DOHH2 (cell line): ENCODE data around the gene ST6GAL1.

Experiments used
- H3F3A ChIP-seq: fragments of 200-600 bp; sonication (generic), shearing (Covaris generic); 2 replicates; pipeline ENCODE4 v1.6.0; 2016; ENCODE audit warnings: antibody characterized with exemption, mild to moderate bottlenecking; ENCODE audit not compliant: control insufficient read depth, insufficient read depth
- H3K27ac ChIP-seq: fragments of 200-600 bp; sonication (generic); 2 replicates; pipeline ENCODE4 v1.5.1; 2014; ENCODE audit warnings: low read depth, mild to moderate bottlenecking, low read length, moderate library complexity
- H3K27me3 ChIP-seq: fragments of 200-600 bp; sonication (generic); 2 replicates; pipeline ENCODE4 v1.6.1; 2014; ENCODE audit warnings: mild to moderate bottlenecking, low read length, mixed read lengths; ENCODE audit not compliant: control insufficient read depth
- H3K36me3 ChIP-seq: fragments of 200-600 bp; sonication (generic); 2 replicates; pipeline ENCODE4 v1.6.1; 2014; ENCODE audit warnings: mild to moderate bottlenecking, low read length, moderate library complexity, mixed read lengths; ENCODE audit not compliant: control insufficient read depth
- H3K4me1 ChIP-seq: fragments of 200-600 bp; sonication (generic); 2 replicates; pipeline ENCODE4 v1.6.1; 2014; ENCODE audit warnings: mild to moderate bottlenecking, low read length, mixed read lengths; ENCODE audit not compliant: control insufficient read depth
- H3K4me2 ChIP-seq: fragments of 200-600 bp; sonication (generic); 2 replicates; pipeline ENCODE4 v1.6.0; 2014; ENCODE audit warnings: mild to moderate bottlenecking, low read length, moderate library complexity
- H3K4me3 ChIP-seq: fragments of 200-600 bp; sonication (generic); 2 replicates; pipeline ENCODE4 v1.5.1; 2014; ENCODE audit warnings: mild to moderate bottlenecking, low read length, mixed read lengths
- H3K79me2 ChIP-seq: fragments of 200-600 bp; sonication (generic); 2 replicates; pipeline ENCODE4 v1.6.1; 2014; ENCODE audit warnings: mild to moderate bottlenecking, low read length, mixed read lengths; ENCODE audit not compliant: control insufficient read depth
- H3K9me2 ChIP-seq: fragments of 200-600 bp; sonication (generic); replicated peaks from 2 replicates; pipeline ENCODE4 v1.6.1; 2014; ENCODE audit warnings: mild to moderate bottlenecking, low read length, mixed read lengths; ENCODE audit not compliant: control insufficient read depth
- H3K9me3 ChIP-seq: fragments of 200-600 bp; sonication (generic); 2 replicates; pipeline ENCODE4 v1.6.1; 2014; ENCODE audit warnings: antibody characterized with exemption, low read length, mixed read lengths; ENCODE audit not compliant: control insufficient read depth, insufficient read depth
- H4K20me1 ChIP-seq: fragments of 200-600 bp; sonication (generic); 2 replicates; pipeline ENCODE4 v1.6.0; 2014; ENCODE audit warnings: low read depth, mild to moderate bottlenecking, antibody characterized with exemption, low read length, moderate library complexity; ENCODE audit not compliant: control insufficient read depth, insufficient read depth
- EZH2phosphoT487 ChIP-seq: fragments of 200-600 bp; sonication (generic); IDR thresholded peaks from 2 replicates; pipeline ENCODE4 v1.6.1; 2017; ENCODE audit warnings: borderline replicate concordance, mild to moderate bottlenecking, antibody characterized with exemption, low read length, moderate library complexity, mixed read lengths
- TF ChIP-seq, protein P1 (sequence below): fragments of 200-600 bp; sonication (generic); IDR thresholded peaks from one replicate; pipeline ENCODE4 v1.5.1; 2014; ENCODE audit warnings: antibody characterized with exemption, mild to moderate bottlenecking, low read depth, low read length; ENCODE audit not compliant: poor library complexity, severe bottlenecking

The ST6GAL1 gene

DNA sequence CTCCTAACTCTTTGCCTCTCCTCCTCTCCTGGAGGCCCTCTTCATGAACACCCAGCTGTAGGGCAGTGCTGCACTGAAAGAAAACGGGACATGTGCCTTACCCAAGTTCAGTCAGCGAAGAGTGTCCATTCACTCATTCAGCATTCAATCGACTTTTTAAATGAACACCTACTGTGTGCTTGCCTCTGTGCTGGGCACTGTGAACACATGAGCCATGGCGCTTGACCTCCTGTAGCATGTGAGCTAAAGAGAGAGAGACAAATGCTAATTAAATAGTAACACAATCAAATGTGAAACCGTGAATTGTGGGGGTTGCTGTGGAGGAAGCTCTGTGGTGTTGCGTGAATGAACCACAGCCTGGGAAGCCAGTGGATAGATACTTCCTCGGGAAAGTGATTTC, 43.4 kb downstream of the ST6GAL1 start:
- H3K79me2 ChIP-seq = peaks cover 25% of the 10 kb centered on the region
- peak overlapping the region; percentile 45 for H3K4me3 ChIP-seq
- no peaks in the 10 kb centered on the region for H3K27me3 ChIP-seq
- no peaks in the 10 kb centered on the region for H3K9me2 ChIP-seq
- H3K4me1 ChIP-seq = peaks cover 40% of the 10 kb centered on the region
- 0 out of 2 replicates have a peak, but pooled peaks cover 3% of the 10 kb centered on the region for H3F3A ChIP-seq
- peaks cover 2% of the 10 kb centered on the region; the same call in 1 of the 2 replicates for H4K20me1 ChIP-seq
- no peaks in the 10 kb centered on the region for H3K9me3 ChIP-seq
- H3K4me2 ChIP-seq = peak overlapping the region; percentile 65
- H3K27ac ChIP-seq = peak overlapping the region; percentile 46
- TF ChIP-seq, protein P1, sequence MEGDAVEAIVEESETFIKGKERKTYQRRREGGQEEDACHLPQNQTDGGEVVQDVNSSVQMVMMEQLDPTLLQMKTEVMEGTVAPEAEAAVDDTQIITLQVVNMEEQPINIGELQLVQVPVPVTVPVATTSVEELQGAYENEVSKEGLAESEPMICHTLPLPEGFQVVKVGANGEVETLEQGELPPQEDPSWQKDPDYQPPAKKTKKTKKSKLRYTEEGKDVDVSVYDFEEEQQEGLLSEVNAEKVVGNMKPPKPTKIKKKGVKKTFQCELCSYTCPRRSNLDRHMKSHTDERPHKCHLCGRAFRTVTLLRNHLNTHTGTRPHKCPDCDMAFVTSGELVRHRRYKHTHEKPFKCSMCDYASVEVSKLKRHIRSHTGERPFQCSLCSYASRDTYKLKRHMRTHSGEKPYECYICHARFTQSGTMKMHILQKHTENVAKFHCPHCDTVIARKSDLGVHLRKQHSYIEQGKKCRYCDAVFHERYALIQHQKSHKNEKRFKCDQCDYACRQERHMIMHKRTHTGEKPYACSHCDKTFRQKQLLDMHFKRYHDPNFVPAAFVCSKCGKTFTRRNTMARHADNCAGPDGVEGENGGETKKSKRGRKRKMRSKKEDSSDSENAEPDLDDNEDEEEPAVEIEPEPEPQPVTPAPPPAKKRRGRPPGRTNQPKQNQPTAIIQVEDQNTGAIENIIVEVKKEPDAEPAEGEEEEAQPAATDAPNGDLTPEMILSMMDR = no peak
- no peak for TF ChIP-seq EZH2phosphoT487
- peaks cover 79% of the 10 kb centered on the region for H3K36me3 ChIP-seq

DNA sequence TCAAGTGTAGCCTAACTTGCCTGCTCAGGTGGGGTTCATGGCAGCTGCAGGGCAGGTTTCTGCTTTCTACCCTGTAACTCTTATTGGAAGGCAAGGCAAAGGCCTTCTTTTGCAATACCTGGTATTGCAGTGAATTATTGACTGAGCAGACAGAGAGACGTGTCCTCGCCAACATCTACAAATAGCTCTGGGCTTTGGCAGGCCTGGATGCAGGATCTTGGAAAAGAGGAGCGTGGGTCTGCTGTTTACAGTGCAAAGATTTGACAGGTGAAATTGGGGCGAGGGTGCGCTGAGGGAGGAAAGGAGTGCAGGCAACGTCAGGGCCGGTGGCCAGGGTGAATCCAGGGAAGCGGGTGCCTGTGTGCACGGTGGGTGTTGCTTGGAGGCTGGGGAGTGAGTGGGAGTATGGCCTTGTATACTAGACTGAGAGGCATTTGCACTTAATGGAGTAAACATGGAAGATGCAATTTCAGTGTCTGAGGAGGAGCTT, 44.5 kb downstream of the ST6GAL1 start:
- no peaks in the 10 kb centered on the region for H3K9me3 ChIP-seq
- peaks cover 31% of the 10 kb centered on the region for H3K4me1 ChIP-seq

DNA sequence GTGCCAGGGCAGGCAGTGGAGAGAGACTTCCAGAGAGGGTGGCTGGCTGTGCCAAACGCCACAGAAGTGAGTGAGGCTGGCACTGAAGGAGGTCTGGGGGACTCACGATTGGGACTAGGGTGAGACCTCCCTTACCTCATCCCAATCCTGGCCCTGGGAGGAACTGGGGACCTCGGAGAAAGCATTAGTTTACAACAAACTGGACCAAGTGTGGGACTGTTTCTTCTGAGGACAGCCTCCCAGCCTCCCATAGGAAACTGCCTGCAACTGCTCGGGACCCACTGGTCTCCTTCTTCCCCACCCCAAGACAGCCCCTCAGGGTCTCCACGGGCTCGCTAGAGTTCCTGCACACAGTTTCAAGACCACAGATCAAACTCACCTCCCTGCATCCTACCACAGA, 45.4 kb downstream of the ST6GAL1 start:
- H3K9me3 ChIP-seq = no peaks in the 10 kb centered on the region
- H3K9me2 ChIP-seq = no peaks in the 10 kb centered on the region
- H3F3A ChIP-seq = no peaks in the 10 kb centered on the region
- H3K4me2 ChIP-seq = no peak overlapping the region
- peaks cover 17% of the 10 kb centered on the region for H3K79me2 ChIP-seq
- peaks cover 2% of the 10 kb centered on the region; the same call in 1 of the 2 replicates for H4K20me1 ChIP-seq
- peaks cover 80% of the 10 kb centered on the region for H3K36me3 ChIP-seq
- peaks cover 32% of the 10 kb centered on the region for H3K4me1 ChIP-seq
- TF ChIP-seq EZH2phosphoT487 = no peak
- TF ChIP-seq, protein P1 = no peak
- H3K4me3 ChIP-seq = no peak overlapping the region
- H3K27ac ChIP-seq = no peak overlapping the region
- no peaks in the 10 kb centered on the region for H3K27me3 ChIP-seq

More for the DNA sequence above, 44.5 kb downstream of the ST6GAL1 start:
- no peaks in the 10 kb centered on the region for H3F3A ChIP-seq
- H3K27me3 ChIP-seq = no peaks in the 10 kb centered on the region
- no peaks in the 10 kb centered on the region for H3K9me2 ChIP-seq
- H3K4me3 ChIP-seq = no peak overlapping the region
- no peak for TF ChIP-seq EZH2phosphoT487
- TF ChIP-seq, protein P1 = no peak
- H3K36me3 ChIP-seq = peaks cover 82% of the 10 kb centered on the region
- H3K27ac ChIP-seq = peak overlapping the region; percentile 46
- H3K4me2 ChIP-seq = peak overlapping the region; percentile 65
- H3K79me2 ChIP-seq = peaks cover 21% of the 10 kb centered on the region
- peaks cover 2% of the 10 kb centered on the region; the same call in 1 of the 2 replicates for H4K20me1 ChIP-seq
